Kidney epithelial cell (primary cell): ENCODE data around the gene UGT1A8. TPM values are rescaled to one million over a fixed set of nuclear protein-coding genes. Genes with fewer than 3 reads are reported as not detected.
"Not testable (repeated sequence)": the region's sequence is repeated elsewhere in the genome, so short reads cannot be mapped to it uniquely, and the experiment has no call there.

ENCODE experiments used
- DNase-seq: peaks from one replicate; pipeline ENCODE4 v3.0.0-alpha.2; 2010; ENCODE audit warnings: low read depth
- H3K27me3 ChIP-seq: 2 replicates; pipeline ENCODE4 v1.6.0; 2011; ENCODE audit warnings: low read length; ENCODE audit not compliant: control insufficient read depth, insufficient read depth
- H3K36me3 ChIP-seq: 2 replicates; pipeline ENCODE4 v1.5.1; 2011; ENCODE audit warnings: low read length; ENCODE audit not compliant: control insufficient read depth, insufficient read depth
- H3K4me3 ChIP-seq: 2 replicates; pipeline ENCODE4 v1.5.1; 2011; ENCODE audit warnings: low read depth, mild to moderate bottlenecking, control low read depth, low read length
- CTCF ChIP-seq: IDR thresholded peaks from 2 replicates; pipeline ENCODE4 v1.5.1; 2011; ENCODE audit warnings: mild to moderate bottlenecking, moderate library complexity, low read length, control low read depth, inconsistent platforms; ENCODE audit not compliant: insufficient read depth, poor library complexity, severe bottlenecking
- total RNA-seq: library from RNA; depleted of rRNA; stranded (reverse); fragments of >200 nt; gene quantifications from 2 replicates; pipeline ENCODE4 v1.2.3, GENCODE V29; 2015

Gene UGT1A8
- total RNA-seq, 1 donor from 2014 or later: not detected

- no peaks in the 10 kb centered on the region for H3K27me3 ChIP-seq
- no peak overlapping the region for H3K4me3 ChIP-seq
- TF ChIP-seq CTCF: no peak
- H3K36me3 ChIP-seq: no peaks in the 10 kb centered on the region
- no peak for DNase-seq
These were observed 127.8 kb downstream of the UGT1A8 start for GRCh38 chr2:233745073-233745755.

DNA sequence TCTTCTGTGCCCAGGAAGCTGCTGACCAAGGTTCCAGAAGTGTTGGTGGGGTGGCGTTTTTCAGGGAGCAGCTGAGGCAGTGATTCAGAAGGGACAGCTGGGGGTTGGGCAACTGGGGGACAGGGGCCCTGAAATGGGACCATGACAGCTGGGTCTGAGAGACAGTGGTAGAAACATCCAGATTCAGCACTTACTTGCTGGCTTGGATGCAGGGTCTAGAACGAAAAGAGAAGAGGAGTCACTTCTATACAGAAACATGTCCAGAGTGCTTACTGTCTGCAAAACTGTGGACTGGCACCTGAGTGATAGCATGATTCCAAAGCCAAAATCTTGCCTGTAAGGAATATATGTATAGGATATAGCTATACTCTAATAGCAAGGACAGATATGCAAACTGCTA is 128.4 kb downstream of the UGT1A8 start:
- not testable (repeated sequence) for H3K36me3 ChIP-seq, H3K4me3 ChIP-seq, DNase-seq, H3K27me3 ChIP-seq

GRCh38 chr2:233746475-233747282 is 129.2 kb downstream of the UGT1A8 start:
- Histone ChIP-seq H3K36me3 (no peaks in the 10 kb centered on the region), H3K4me3 (no peak overlapping the region), H3K27me3 (no peaks in the 10 kb centered on the region)
- DNase-seq: no peak
- no peak for TF ChIP-seq CTCF

DNA sequence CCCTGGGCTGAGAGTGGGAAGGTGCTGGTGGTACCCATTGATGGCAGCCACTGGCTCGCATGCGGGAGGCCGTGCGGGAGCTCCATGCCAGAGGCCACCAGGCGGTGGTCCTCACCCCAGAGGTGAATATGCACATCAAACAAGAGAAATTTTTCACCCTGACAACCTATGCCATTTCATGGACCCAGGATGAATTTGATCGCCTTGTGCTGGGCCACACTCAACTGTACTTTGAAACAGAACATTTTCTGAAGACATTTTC is 129.8 kb downstream of the UGT1A8 start:
- H3K36me3 ChIP-seq: no peaks in the 10 kb centered on the region
- no peak for TF ChIP-seq CTCF
- no peaks in the 10 kb centered on the region for H3K27me3 ChIP-seq
- DNase-seq: no peak
- no peak overlapping the region for H3K4me3 ChIP-seq

DNA sequence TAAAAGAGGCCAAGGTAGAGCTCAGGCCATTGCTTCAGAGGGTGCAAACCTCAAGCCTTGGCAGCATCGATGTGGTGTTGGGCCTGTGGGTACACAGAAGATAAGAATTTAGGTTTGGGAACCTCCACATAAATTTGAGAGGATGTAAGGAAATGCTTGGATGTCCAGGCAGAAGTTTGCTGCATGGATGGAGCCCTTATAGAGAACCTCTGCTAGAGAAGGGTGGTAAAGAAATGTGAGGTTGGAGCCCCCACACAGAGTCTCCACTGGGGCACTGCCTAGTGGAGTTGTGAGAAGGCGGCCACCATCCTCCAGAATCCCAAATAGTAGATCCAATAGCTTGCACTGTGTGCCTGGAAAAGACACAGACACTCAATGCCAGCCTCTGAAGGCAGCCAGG is 133.3 kb downstream of the UGT1A8 start:
- not testable (repeated sequence) for H3K4me3 ChIP-seq, H3K27me3 ChIP-seq, DNase-seq, H3K36me3 ChIP-seq

DNA sequence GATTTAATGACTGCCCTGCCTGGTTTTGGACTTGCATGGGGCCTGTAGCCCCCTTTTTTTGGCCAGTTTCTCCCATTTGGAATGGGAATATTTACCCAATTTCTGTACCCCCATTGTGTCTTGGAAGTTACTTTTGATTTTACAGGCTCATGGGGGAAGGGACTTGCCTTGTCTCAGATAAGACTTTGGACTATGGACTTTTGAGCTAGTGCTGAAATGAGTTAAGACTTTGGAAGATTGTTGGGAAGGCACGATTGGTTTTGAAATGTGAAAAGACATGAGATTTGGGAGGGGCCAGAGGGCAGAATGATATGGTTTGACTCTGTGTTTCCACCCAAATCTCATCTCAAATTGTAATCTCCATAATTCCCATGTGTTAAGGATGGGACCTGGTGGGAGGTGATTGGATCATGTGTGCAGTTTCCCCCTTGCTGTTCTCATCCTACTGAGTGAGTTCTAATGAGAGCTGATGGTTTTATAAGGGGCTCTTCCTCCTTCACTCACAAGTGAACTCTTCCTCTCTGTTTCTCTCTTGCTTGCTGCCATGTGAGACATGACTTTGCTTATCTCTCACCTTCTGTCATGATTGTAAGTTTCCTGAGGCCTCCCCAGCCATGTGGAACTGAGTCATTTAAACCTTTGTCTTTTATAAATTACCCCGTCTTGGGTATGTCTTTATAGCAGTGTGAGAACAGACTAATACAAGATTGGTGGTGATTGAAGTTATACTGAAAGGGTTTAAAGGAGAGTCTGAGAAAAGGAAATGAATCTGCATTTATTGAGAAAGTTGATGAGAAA is 134.0 kb downstream of the UGT1A8 start:
- H3K36me3 ChIP-seq, DNase-seq, H3K4me3 ChIP-seq, H3K27me3 ChIP-seq: not testable (repeated sequence)

DNA sequence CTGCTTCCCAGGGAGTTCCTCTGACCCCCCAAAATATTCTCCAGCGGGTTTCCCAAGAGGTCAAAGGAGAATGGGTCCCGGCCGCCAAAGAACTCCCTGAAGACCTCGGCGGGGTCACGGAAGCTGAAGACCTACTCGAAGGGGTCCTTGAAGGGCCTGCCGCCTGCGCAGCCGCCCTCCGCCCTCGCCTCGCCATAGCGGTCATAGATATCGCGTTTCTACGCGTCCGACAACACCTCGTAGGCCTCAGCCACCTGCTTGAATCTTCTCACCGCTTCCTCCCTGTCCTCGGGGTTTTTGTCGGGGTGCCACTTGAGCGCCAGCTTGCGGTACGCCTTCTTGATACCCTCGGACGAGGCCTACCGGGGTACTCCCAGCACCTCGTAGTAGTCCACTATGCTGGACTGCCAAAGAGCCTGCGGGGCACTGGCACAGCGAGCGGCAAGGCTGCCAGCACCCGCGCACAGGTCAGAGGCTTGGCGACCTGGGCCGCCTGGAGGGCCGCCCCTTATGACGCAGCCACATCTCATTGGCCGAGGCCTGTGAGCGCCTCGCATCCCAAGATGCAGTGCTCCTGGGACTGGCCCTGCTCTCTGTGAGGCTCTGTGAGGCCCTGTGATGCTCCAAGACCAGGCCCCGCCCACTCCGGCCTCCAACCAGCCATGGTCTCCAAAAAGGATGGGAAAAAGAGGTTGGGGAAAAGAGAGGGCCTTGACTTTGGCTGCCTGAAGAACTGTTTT is 137.6 kb downstream of the UGT1A8 start:
- TF ChIP-seq CTCF: no peak
- no peak for DNase-seq
- Histone ChIP-seq H3K27me3 (no peaks in the 10 kb centered on the region), H3K4me3 (no peak overlapping the region), H3K36me3 (no peaks in the 10 kb centered on the region)
